NCI-H146 treated with DMSO at 0.1 percent for 48 hours (cell line): ENCODE measurements around the gene LINC01488.

Experiments
- DNase-seq: peaks from one replicate; lab custom pipeline; 2025; ENCODE audit not compliant: unreplicated experiment; lab: John Stamatoyannopoulos, UW

Gene LINC01488

DNA sequence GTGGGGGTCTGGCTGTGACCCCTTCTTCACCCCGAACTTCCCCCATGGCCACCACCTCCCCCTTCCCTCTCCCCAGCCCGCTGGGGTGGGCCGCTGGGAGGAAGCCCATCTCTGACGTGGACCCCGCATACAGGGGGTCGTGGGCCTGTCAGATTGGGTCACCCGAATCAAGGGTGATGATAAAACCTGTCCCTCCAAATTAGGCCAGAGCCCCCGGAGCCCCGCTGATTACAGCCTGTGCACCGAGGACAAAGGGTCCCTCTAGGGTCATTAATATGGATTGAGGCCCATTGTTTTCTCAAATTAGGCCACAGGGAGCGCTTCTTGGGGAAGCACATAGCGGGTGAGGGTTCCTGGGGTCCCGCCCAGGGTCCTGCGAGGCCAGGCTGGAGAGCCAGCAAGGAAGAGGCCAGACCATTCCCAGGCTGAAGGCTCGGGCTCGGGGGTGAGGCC is 4.9 kb upstream of the LINC01488 start:
- no peak for DNase-seq

DNA sequence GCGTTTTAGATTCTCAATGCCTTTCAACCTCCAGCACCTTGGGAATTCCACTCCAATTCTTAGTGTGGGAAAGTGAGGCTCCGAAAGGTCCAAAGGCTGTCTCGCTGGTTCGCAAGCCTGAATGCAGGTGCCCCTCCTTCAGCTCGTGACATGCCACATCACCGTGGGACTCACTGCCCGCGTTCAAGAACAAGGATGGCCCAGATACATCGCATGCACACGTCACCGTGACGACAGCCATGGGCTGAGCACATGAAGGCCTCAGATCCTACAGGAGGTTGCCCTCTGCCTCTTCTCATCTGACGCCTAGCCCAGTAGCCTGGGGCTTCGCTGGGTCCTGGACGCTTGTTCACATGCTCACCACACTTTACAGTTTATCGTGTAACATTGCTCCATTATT is 4.4 kb upstream of the LINC01488 start:
- DNase-seq = no peak

DNA sequence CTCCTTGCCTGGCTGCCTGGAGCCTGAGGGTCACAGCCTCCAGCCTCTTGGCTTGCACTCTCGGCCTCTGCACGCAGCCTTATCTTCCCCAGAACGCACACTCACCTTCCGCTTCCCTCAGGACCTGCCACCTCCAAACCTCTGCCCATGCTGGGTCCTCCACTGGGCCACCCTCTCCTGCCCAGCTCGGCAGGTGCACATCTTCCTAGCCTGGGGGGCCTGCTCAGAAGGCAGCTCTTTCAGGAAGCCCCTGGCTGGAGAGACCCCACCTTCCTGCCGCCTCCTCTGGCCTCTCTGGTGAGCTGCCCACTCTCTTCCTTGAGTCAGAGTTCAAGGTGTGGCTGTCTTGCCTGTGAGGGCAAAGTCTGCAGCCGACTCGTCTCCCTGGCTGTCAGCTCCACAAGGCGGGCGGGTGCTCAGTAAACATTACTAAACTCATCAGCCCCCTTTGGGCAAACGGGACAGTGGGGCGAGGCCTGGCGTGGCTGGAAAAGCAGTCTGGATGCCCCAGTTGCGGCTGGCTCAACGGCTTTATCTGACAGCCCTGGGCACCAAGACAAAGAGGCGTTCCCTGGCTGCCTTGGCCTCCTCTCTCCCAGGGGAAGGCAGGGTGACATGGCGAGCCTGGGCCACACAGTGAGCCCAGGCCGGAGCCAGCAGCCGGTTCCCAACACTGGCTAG is 1.7 kb upstream of the LINC01488 start:
- no peak for DNase-seq

DNA sequence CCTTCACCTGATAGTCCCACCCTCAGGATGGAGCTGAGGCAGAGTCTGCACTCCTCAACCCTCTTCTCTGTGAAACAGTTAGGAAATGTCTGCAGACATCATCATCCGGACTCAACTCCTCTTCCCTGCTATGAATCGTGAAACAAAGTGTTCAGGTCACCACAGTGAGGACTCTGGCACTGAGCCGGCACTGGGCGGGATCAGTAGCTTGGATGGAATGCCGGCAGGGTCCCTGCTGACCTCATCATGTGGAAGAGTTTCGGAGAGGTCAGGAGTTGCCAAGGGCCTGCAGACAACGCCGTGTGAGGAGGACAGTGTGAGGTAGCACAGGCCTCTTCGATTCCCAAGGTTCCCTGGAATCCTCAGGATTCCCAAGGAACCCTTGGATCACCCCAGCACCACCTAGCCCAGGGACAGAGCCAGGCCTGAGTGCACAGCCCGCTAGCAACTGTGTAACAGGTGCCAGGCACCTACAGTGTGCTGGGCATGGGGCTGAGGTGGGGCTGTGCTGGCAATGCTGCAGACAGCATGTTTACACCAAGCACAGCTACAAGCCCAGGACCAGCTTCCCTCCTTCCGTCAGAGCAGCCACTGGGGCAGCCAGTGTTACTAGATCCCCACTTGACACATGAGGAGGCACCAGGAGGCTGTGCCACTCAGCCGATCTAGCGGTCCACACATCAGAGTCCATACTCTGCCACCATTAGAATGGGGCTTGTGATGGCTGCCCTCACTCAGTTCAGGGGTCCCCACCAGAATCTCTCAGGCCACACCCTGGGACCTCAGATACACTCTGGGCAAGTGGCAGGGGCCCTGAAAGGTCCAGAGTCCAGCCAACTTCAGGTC is 693 bp upstream of the LINC01488 start:
- DNase-seq = no peak

DNA sequence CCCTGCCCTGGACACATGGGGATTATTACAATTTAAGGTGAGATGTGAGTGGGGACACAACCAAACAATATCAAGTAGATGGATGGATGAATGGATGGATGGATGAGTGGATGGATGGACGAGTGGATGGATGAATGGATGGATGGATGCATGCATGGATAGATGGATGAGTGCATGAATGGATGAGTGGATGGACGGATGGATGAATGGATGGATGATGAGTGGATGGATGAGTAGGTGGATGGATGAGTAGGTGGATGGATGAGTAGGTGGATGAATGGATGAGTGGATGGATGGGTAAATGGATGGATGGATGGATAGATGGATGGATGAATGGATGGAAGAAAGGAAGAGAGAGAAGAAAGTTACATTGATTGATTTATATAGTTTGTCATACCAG is 859 bp downstream of the LINC01488 start:
- no peak for DNase-seq

DNA sequence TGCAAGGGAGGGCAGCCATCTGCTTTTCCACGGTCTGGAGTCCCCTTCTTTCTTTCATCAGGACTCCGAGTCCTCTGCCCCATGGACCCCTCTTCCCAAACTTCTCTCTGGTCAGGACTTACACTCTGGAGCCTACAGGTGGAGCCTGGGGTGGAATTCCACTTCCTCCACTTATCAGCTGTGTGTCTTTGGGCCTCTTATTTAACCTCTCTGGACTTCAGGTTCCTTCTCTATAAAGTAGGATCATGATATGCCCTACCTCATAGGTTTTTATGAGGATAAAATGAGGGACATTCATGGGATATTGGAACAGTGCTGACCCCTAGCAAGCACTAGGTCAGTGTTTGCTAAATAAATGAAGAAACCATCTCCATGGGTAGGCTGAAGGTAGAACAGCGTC is 1.7 kb downstream of the LINC01488 start:
- DNase-seq = no peak

DNA sequence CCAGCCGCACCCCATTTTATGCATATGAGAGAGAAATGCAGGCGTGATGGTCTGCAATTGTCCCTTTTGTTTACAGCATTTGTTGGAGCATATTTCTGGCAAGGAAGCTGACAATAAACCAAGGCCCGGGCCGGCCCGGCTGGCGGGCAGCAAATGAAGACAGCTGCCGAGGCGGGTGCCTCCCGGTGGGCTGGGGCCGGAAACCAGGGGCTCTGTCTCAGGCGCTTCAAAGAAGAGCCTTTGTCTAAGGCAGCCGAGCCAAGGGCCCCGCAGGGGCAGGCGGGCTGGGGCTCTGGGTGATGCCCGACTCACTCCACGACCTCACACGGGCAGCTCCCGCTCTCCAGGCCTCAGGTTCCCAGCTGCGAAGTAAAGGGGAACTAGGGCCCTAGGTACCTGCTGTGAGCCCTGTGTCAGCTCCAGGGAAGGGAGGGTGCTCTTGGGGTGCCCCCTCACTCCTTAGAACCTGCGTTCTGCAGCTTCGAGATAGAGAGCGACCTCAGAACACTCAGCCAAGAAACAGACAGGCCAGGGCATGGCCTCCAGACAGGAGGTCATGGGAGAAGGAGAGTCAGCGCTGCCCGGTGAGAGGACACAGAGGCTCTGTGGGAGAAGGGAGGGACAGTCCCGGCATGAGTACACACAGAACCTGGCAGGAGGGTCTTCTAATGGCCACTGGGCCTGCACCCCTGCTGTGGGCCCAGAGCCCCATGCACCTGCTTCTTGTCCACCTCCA is 2.4 kb downstream of the LINC01488 start:
- no peak for DNase-seq

DNA sequence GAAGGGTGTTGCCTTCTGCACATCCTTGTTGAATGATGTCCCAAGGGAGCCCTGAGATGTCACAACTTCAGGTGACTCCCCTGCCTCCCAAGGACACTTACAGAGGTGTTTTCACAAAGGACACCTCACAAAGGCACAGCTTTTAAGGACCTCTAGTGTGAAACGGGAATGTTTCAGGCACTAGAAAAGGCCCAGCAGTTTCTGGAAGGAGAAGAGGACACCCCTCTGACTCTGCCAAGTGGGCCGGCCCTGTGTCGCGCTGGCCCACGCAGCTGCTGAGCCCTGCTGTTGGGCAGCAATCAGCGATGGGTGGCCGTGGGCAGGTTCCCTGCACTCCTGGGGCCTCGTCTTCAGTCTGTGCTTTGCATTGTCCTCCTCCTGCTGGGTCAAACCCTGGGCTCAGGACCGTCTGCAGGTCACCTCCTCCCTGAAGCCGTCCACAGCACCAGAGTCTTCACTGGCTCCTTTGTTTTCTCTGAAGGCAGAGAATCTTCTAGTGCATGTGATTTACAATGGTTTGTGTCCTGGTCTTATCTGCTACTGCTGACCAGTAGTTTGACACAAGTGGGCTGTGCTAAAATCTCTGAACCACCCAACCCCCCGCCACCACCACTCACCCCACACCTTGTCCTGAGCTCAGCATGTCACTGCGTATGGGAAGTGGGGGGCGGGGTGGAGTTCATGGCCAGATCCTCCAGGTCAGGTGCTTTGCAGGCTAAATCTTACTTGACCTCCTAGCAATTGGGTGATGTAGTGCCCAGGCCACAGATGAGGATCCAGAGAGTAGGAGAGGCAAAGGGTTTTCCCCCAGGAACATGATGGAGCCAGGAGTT is 3.2 kb downstream of the LINC01488 start:
- DNase-seq = no peak

DNA sequence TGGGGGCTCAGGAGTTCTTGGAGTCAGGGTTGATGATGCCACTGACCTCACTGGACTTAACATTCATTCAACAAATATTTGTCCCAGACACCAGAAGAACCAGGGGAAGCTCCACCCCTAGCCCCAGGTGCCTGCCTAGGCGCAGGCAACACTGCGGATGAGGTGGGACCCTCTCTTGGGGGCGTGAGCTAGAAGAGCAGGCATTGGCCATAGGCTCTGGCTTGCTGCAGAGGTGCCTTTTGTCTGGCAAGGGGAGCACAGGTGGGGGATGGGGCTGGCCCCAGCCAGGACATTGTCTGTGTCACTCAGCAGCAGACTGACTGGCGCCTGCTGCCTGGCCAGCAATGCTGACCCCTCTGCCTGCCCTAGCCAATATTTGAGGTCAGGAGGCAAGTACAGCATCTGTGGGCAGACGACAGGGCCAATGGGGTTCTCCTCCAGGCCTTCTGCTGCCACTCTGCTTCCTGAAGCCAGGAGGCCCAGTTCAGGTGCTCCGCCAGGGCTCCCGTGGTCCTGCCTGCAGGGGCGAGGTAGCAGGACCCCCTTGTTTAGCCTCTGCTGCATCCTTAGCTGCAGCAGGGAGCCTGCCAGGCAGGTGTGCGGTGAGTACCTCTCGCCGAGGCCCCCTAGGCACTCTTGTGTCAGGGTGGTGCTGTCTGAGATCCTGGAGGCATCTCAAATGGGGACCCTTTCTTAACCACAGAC is 4.0 kb downstream of the LINC01488 start:
- DNase-seq = no peak

DNA sequence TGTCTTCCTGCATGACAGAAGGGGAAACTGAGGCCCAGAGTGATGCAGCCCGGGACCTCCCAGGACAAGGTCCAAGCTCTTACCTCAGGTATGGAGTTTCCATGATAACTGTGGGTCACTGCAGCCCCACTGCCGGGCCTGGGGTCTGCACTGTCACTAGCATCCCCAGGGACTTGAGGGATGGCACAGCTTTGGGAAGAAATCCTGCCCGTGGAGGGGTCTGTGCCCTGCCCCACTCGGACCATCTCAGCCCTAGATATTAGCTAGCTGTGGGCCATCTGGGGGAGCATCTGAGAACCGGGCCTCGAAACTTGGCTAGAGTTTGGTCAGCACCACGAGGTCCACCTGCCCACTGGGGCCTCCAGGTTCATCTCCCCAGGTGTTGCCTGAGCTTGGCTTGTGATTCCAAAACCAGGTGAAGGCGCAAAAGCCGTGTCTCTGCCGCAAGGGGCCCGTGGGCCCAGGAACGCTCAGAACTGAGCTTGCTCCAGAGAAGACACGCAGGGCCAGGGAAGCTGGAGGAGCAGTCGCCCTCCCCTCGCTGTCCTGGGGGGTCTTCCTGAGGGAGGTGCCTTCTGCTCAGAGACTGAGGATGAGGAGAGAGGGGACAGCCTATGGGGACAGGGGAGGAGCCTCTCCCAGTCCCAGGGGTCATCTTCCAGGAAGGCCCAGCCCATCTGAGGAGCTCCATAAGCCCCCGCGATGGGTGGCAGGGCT is 4.8 kb downstream of the LINC01488 start:
- DNase-seq = no peak

DNA sequence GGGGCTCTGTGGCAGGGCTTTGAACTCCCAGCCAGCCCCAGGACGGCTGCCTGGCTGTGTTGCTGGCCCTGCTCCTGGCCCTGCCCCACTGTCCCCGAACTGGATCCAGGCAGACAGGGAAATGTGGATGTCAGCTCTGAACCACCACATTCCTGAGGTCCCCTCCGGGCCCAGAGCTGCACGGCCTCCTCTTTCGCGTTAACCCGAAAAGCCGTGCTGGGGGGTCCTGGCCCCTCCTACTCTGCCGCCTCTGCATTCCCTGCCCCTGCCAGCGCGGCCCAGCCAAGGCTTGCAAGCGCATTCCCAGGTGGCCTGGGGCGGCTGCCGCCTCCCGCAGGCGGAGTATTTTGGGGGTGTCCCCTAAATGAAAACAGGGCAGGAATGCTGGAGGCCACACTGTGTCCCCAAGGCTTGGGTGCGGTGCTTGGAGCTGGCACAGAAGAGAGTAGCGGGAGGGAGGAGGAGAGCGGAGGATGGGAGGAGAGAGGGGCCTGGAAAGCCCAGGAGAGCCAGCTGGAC is 5.4 kb downstream of the LINC01488 start:
- no peak for DNase-seq

DNA sequence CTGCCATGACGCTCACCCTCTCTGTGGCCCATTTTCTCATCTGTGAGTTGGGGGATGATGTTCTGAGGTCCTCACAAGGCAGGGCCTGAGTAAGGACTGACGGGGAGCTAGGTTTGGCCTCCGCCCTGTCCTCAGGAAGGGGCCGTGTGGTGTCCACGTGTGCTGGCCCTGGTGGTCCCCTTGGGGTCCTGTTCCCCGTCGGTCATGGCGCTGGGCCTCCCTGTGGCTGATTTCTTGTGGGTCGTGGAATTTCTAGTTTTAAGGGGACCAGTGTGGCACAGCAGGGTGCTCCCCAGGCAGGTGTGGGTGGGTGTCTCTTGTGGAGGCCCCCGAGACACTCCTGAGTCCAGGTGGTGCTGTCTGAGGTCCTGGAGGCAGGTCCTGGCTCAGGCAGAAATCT is 5.9 kb downstream of the LINC01488 start:
- DNase-seq = no peak

DNA sequence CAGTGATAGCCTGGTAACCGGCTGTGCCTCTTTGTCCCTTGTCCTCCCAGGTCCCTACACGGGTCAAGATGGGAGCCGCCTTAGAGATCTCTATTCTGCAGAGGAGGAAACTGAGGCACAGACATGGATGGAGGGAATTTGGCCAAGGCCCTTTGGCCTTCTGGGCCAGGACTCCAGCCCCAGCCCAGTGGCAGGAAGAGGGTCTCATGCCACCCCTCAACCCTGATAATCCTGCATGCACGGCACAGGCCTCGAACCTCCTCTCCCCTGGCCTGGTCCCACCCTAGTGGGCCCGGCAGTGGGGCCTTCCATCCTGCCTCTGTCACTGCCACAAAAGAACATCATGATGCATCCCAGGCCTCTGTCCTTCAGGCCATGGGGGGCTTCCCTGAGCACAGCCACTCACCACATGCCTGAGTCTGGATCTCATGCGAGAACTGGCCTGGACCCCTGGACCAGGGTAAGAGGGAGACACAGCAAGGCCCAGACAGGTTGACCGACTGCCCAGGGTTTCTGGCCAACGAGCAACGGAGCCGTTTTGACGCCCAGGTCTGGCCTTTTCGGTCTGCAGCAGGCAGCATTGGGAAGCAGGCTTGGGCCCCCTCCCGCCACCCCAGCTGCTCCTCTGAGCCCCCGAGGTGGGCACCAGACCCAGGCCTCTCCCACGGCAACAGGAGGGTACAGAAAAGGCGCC is 6.5 kb downstream of the LINC01488 start:
- no peak for DNase-seq

DNA sequence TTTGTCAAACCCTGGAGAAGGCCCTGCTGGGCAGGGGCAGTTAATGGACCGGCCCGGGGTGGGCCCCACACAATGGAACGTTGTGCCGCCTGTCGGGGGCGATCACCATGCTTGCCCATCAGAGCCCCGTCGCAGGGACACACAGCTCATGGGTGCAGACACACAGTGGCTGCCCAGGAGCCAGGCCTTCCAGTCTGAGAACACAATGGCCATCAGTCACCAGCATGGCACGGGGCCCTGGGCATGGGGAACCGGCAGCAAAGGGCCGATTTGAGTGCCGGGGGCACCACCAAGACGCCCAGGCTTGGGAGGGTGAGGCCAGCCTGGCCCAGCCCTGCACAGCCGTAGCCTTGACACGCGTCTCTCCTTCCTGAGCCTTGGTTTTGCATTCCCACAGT is 7.1 kb downstream of the LINC01488 start:
- no peak for DNase-seq

DNA sequence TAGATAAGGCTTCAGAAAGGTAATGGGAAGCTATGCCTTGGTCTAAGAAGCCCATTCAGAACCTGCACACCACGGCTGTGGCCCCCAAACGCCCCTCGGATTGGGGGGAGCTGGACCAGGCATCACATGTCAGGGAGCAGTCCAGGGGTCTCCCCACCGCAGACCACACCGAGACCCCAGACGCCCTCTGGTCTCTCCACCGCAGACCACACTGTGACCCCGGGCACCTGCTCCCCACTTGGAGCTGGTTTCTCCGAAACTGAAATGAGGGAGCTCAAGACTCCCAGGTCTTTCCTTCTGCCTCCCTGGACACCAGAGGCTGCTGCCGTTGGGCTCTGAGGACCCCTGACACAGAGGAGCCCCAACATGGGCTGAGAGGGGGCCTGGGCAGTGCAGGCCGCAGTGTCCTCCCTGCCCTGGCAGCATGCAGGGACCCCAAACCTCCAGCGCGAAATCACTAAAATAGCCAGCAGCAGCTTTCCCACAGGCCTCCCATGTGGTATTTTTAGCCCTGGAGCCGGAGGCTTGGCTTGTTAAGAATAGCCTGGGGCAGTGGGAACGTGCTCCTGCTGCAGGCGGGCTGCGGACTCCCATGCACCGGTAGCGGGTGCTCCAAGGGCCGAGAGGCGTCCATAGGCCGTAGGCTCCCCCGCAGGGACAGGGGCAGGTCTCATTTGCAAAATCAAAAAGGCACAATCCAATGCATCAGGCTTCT is 7.7 kb downstream of the LINC01488 start:
- DNase-seq = no peak

DNA sequence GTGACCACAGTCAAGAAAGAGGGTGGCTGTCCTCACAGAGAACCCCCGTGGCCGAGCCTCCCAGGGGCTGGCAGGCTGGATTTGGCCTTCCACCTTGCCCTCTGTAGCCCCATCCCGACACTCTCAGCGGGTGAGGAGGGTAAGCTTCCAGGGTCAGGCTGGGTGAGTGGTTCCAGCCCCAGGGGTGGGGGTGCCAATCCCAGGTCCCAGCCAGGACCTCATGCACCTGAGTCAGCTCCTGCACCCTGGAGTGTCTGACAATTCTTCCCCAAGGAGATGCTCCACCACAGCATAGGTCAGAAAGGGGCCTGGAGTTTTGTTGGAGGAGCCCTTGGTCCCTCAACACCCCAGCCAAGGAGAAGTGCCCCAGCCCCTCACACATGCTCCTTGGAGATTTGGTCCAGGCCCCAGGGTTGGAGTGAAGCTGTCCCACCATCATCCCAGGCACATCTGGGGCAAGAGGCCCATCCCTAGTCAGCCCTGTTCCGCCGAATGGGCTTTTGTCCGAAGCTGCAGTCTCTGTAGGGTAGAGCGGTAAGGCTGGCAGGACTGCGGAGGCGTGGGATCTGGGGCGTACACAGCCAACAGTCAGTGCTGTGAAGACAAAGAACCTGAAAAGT is 8.4 kb downstream of the LINC01488 start:
- no peak for DNase-seq

DNA sequence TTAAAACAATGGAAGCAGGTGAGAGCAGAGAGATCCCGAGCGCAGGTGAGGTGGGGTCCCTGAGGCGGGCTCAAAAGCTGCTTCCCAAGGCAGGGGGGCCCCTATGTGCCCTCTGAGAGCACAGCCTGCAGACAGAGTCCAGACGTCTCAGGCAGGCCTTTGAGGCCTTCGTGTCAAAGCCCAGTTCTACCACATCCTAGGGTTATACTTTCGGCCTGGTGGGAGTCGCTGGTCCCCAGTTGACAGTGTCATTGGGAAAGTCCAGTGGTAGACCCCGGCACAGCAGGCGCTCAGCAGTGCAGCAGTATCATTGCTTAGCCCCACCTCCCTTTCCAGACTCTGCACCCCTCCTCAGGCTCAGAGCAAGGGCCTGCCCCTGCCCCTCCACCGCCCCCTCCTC is 9.1 kb downstream of the LINC01488 start:
- no peak for DNase-seq
